Mammary epithelial cell (primary cell): ENCODE measurements around the gene ZDHHC6.

Source experiments
- EZH2 ChIP-seq: IDR thresholded peaks from 2 replicates; pipeline ENCODE4 v1.6.1; 2012; ENCODE audit warnings: low read length, inconsistent platforms, borderline replicate concordance
- TF ChIP-seq, protein P1 (sequence below), 2 donors: IDR thresholded peaks in 1 of 2; conservative IDR thresholded peaks in 1 of 2; 2 replicates each; pipeline ENCODE4 v1.5.1; 2011 to 2012; ENCODE audit warnings: inconsistent platforms in 2 of 2, low read length in 2 of 2, mild to moderate bottlenecking in 2 of 2, control low read depth in 1 of 2, low read depth in 1 of 2; ENCODE audit not compliant: insufficient read depth in 1 of 2; ENCODE audit errors: extremely low read depth in 1 of 2

DNA sequence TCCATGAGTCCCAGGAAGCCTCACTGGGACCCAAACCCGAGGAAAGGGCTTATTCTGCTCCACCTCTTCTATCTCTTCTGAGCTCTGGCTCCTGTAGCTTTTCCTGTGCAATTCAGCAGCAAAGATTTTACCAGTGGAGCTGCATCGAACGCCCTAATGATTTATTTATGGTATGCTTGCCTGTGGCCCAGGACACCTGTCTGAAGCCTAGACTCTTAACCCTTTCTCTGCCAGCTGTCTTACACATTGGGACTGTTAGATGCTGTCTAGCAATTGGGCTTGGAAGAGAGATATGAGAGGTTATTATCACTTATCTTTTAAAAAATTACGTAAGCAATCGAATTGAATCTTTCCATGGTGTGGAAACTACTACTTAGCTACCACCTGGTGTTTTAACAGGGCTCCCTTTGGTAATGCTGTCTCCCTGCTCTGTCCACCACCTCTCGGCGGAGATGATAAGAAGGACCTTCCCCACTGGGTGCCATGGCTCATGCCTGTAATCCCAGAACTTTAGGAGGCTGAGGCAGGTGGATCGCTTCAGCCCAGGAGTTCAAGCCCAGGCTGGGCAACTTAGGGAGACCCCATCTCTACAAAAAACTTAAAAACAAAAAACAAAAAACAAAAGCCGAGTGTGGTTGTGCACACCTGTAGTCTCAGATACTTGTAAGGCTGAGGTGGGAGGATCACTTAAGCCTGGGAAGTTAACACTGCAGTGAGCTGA is 64.0 kb downstream of the ZDHHC6 start:
- TF ChIP-seq, protein P1, sequence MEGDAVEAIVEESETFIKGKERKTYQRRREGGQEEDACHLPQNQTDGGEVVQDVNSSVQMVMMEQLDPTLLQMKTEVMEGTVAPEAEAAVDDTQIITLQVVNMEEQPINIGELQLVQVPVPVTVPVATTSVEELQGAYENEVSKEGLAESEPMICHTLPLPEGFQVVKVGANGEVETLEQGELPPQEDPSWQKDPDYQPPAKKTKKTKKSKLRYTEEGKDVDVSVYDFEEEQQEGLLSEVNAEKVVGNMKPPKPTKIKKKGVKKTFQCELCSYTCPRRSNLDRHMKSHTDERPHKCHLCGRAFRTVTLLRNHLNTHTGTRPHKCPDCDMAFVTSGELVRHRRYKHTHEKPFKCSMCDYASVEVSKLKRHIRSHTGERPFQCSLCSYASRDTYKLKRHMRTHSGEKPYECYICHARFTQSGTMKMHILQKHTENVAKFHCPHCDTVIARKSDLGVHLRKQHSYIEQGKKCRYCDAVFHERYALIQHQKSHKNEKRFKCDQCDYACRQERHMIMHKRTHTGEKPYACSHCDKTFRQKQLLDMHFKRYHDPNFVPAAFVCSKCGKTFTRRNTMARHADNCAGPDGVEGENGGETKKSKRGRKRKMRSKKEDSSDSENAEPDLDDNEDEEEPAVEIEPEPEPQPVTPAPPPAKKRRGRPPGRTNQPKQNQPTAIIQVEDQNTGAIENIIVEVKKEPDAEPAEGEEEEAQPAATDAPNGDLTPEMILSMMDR (conservative IDR thresholded peaks at IDR 0.05 in 1 of 2, IDR thresholded peaks at IDR 0.05 in 1 of 2; ENCODE audit: extremely low read depth in 1 of 2, insufficient read depth in 1 of 2, low read depth in 1 of 2, low read length in 2 of 2): no peak
- TF ChIP-seq EZH2: no peak
